OCI-M2 (cell line): ENCODE measurements around the gene DCAF6.
"Not testable (repeated sequence)": the region's sequence is repeated elsewhere in the genome, so short reads cannot be mapped to it uniquely, and the experiment has no call there.

Experiments
- DNase-seq: peaks from one replicate; lab custom pipeline; 2025; ENCODE audit not compliant: unreplicated experiment; lab: John Stamatoyannopoulos, UW

Gene DCAF6

DNA sequence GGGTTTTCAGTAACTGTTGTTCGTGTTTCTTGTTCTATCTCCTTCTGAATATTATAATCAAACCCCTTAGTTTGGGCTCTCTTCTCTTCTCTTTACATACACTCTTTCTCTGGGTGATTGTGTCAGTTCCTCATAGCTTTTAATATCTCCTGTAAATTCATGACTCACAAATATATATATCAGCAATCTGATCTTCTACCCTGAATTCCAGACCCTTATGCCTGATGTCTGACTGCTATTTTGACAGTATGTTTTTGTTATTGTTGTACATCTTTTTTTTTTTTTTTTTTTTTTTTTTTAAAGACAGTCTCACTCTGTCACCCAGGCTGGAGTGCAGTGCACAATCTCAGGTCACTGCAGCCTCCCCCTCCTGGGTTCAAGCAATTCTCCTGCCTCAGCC is 71.2 kb downstream of the DCAF6 start:
- no peak for DNase-seq

DNA sequence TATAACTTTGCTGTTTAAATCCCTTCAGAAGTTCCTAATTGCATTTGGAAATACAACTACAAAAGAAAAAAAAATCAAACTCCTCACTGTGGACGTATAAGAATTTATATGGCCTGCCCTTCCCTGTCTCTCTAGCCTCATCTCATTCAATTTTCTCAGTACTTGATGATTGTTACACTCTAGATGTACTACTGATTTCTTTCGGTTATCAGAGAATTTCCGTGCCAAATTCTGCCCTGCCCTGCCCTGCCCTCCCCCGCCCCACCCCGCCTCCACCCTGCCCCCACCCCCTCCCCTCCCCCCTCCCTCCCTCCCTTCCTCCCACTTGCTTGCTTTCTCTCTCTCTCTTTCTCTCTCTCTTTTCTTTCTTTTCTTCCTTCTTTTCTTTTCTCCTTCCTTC is 72.1 kb downstream of the DCAF6 start:
- no peak for DNase-seq

DNA sequence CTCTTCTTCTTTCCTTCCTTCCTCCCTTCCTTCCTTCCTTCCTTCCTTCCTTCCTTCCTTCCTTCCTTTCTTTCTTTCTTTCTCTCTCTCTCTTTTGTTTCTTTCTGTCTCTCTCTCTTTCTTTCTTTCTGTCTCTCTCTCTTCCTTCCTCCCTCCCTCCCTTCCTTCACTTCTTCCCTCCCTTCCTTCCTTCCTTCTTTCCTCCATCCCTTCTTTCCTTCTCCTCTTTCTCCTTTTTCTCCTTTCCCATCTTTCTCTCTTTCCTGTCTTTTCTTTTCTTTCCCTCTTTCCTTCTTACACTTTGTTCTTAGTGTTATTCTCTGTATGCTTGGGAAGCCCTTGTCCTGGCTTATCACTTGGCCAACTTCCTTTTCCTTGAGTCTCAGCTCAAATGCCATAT is 72.8 kb downstream of the DCAF6 start:
- DNase-seq = no peak

DNA sequence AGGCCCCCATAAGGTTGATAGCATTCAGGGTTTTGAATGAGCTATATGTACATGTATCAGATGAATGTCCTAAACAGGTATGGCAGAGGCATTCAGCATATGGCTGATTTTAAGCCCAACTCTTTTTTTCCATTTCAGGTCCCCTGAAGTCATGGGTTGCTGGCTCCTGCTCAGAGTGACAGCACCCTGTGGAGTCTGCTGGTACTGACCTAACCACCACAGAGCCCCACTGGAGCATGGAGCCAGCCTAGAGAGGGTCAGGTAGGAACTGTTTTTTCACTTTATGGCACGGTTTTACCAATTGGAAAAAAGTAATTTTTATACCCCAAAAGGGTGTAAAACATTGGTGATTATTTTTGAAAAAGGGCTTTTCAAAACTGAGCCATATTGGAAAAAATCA is 82.9 kb downstream of the DCAF6 start:
- DNase-seq = no peak

DNA sequence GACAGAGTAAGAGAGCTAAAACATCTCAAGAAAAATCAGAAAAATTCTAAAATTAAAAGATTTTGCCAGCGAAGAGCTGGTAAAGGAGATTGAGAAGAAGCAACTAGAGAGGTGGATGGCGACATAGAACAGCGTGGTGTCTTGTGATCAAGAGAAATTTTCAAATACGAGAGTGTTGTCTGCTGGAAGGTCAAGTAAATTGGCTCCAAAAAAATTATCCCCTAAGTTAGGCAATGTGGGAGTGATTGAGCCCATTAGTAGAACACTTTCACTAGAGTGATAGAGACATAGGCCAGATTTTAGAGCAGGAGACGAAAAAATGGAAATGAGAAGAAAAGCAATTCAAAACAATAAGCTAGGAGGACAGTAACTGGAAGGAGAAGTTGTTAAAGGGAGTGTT is 94.7 kb downstream of the DCAF6 start:
- no peak for DNase-seq

DNA sequence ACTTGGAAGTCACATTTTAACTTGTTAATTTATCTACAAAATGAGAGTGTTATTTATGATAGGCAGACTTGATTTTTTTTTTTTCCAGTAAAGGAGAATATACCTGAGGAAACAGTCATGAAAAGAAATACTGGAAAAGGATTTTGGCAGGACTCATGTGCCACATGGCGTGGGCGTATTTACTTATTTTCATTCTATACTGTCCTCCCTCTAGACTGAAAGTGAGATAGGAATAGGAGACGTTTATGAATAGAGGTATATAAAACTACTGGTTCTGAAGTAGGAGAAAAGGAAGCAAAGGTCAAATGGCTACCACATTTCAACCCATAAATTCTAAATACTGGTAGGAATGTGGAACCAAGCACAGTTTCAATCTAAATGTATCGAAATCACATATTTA is 95.1 kb downstream of the DCAF6 start:
- DNase-seq = no peak

DNA sequence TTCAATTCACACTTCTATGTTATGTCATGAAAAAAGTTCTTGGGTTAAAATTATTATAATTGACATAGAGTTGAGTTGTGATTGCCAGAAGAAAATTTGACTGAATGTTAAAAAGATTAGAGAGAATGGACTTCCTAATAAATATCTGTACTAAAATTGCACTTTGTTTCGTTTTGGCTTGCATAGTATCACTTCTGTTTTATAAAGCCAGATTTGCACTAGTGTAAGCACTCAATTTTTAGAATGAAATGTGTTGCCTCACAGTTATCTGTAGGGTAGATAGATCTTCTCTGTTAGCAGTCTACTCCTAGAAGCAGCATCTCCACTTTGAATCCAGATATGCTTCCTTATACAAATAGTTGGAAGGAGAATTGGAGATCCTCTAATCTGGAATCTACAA is 95.5 kb downstream of the DCAF6 start:
- no peak for DNase-seq

DNA sequence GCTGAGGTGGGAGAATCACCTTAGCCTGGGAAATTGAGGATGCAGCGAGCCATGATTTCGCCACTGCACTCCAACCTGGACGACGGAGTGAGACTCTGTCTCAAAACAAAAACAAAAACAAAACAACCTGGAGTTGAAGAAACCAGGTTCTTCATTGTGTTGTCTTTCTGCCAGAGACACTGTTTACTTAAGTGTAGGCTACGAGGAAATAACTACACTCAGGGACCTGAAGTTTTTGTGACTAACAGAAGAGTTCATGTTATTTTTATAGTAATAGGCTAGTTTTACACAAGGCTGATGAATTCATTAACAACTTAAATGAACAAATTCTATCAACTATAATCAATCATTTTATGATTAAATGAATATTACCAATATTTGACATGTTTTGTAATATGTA is 98.9 kb downstream of the DCAF6 start:
- DNase-seq = no peak

DNA sequence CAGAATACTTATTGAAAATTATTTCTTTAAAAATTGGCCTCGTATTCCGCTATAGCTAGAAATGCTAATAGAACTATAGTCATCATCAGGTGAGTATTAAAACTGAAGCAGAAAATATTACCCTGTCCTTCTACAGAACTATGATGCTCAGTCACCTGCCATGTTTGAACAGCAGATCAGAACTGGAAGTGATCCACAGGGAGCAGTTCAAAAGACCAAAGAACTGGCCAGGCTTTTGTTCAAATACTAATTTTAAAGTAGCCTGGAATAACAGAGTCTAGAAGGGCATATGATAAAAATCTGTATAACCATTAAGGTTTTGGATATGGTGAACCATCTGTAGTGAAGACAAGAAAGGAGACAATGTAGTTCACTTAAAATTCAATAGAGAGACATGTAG is 105.9 kb downstream of the DCAF6 start:
- no peak for DNase-seq

DNA sequence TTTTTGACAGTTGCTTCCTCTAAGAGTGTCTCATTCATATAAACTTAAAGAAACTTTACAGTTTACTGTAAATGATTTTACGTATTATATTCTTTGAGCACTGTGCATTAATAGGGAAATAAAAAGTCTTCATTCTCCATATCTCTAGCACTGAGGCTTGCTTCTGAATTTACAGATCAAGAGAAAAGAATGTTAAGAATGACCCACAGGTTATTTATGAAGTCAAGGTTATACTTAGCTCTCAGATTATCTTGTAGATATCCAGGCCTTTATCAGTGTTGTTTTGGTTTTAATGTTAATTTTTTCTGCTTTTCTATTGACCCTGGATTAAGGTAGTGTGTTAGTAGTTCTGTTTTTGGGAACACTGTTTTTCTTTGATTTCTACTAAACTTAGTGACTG is 108.8 kb downstream of the DCAF6 start:
- no peak for DNase-seq

DNA sequence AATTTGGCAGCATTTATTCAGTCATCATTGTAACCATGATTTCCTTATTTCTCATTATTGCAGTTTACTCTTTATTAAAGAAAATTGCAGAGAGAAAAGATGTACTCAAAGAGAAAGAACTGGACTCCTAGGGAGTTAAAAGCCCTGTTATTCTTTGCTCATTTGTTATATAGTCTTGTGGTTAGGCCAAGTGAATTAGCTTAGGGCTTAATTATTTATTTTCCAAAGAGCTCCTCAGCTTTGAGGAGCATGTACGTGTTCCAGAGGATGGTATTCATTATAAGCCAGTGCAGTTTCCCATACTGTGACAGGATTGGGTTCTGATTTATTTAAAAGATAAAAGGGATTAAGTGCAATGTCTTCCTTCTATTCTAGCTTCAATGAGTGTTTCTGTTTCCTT is 113.8 kb downstream of the DCAF6 start:
- no peak for DNase-seq

DNA sequence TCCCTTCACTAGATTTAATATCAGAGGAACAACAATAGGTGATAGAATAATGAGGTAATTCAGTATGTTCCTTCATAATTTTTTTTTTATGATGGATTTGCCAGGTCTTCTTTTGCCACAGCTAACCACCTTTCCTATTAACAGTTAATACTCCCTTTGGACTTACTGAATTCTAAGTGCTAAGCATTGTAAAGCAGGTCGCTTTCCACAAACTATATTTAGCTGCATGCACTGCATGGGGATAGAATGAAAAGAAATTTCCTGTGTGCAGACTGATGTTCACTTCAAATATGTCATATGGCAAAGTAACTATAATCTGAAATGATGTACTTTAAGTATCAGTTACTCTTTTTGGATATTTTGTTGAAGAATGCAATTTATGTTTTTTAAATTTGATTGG is 114.4 kb downstream of the DCAF6 start:
- DNase-seq = no peak

DNA sequence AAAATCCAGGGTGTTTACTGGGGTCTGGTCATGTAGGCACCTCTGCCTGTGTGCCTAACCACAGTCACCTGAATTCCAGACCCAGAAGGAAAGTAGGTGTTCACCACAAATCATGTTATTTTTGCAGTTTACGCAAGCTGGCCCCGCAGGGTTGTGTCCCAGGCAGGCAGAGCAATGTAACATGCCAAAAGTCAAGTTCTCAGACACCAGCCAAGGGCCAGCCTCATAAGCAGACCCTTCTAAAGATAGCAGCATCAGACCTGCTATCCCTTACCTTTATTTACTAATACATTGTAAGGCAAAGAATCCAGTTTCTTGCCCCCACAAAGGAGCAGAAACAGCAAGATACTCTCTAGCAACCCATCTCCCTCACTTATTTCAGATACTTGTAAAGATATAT is 117.2 kb downstream of the DCAF6 start:
- no peak for DNase-seq

DNA sequence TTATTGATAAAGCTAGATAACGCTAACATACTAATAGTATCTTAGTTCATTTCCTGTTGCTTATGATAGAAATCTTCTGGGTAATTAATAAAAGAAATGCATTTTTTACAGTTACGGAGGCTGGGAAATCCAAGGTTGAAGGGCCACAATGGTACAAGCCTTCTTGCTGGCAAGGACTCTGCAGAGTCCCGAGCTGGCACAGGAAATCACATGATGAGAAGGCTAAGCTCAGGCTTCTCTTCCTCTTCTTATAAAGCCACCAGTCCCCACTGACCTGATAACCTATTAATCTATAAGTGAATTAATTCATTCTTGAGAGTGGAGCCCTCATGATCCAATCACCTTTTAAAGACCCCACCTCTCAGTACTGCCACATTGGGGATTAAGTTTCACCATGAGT is 117.6 kb downstream of the DCAF6 start:
- no peak for DNase-seq

DNA sequence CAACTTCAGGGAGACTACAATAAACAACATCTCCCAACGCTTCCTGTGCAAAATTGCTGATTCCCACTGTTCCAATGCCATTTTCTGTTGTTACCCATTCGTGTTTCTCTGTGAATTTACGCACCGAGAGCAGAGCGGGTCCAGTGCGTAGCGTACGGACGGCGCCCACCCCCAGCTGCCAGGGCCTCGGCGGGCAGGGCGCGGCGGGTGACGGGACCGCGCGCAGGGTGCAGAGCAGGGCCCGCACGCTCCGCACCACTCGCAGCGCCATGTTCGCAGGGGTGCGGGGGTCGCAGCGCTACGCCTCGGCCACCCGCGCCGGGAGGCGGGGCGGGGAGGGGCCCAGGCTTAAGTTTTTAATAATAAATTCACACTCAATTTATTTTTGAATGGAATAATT is 119.7 kb downstream of the DCAF6 start:
- not testable (repeated sequence) for DNase-seq

DNA sequence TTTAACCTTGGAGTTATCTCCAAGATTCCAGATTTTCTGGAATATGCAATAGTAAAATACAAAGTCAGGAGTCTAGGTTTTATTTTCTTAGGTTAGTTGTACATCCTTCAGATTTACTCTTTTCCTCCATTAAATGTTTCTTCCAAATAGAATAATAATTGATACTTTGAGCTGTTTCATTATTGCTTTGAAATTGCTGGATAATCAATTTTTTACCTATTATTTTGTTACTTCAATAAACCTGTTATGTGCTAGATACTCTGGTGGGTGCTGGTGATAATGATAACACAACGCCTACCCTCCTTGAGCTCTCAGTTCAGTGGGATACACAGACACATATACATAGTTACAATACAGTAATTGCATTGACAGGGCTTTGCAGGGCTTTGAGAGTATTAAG is 120.9 kb downstream of the DCAF6 start:
- no peak for DNase-seq

DNA sequence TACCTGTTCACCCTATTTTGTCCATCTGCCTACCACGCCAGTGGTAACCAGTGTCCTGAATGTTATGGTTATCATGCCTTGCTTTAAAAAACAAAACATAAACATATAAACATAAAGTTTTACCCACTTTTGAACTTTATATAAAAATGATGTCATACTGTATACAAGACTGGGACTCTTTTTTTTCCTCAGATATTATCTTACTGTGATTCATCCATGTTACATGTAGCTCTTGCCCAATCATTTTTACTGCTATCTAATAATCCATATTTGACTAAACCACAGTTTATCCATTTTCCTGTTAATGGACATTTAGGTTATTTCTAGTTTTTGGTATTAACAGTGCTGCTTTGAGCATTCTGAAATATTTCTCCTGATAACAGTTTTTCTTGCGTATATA is 121.4 kb downstream of the DCAF6 start:
- DNase-seq = no peak

DNA sequence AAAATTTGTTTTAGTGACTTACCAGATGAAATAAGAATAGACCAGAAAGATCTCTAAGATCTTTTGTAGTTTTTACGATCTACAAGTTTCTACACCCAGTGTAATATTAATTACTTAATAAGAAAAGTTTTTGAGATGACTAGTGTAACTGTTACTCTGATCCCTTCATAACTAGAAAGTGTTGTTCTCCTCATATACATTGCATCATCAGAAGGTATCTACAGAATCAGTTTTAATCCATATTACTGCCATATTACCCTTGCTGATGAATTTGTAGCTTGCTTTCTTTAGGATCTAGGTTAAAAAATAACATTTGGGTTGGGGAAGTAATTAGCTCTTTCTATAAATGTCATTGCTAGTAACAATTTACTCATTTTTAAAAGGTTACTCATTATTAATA is 127.7 kb downstream of the DCAF6 start:
- DNase-seq = no peak

DNA sequence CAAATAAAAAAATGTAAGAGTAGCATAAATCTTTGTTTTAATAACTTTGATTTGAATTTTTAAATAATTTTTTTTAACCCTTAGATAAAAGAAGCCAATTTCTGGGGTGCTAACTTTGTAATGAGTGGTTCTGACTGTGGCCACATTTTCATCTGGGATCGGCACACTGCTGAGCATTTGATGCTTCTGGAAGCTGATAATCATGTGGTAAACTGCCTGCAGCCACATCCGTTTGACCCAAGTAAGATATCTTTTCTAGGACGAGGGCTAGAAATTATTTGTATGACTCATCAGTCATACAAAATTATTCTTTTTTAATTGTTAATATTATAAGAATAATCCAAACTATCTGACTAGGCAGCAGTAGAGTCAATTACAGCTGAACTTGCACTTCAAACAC is 129.0 kb downstream of the DCAF6 start:
- no peak for DNase-seq

DNA sequence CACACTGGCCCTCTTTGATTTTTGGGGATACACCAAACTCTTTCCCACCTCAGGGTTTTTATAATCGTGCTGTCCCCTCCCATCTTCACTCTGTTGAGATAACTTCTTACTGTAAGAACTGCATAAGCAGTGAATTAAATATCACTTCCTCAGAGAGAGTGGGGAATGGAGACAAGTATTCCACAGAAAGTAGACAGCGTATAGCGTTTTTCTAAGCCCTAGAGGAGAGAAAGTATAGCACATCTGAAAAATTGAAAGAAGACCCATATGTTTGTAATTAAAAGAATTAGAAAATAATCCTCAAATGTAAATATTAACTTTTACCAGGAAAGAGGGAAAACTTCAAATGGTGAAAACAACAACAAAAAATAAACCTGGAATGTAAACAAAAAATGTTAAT is 132.9 kb downstream of the DCAF6 start:
- DNase-seq = no peak

DNA sequence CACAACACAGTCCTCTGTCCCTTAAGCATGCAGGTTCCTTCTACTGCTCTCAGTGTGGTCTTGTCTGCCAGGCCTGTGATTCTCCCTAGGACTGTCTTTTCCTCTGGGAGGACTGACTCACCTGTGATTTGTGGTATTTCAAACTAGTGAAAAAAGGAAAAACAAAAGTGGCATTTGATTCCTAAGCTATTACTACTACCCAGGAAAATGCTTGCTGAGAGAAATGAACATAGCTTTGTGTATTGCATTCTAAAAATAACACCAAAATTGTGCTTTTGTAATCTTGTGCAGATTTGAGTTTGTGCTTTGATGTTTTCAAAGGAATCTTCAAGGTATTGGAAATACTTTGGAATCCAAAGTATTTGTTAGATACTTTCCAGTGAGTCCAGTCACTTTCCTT is 143.3 kb downstream of the DCAF6 start:
- no peak for DNase-seq

DNA sequence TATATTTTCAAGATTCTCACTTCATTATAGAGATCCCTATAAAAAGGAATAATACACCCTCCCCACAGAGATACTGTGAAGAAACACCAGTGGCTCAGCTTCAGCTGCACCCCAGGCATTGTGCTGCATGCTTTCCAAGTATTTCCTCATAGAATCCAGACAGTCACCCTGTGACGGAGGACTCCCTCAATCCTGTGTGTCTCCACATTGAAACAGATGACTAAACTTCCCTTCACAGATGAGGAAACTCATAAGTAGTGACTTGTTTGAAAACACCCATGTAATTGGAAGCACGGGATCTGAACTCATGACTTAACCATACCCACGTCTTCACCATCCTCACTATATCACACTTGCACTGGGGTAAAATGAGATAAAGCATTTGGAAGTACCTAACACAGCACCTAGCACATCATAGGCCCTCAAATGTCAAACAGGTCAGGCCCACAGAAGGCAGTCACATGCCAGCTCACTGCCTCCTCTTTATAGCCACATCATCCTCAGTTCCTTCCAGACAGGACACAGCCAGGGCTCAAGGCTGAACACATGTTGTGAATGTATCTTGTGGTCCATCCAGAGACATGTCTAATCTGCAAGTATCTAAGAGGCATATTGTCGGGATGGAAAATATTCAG is 145.0 kb downstream of the DCAF6 start:
- DNase-seq = no peak

DNA sequence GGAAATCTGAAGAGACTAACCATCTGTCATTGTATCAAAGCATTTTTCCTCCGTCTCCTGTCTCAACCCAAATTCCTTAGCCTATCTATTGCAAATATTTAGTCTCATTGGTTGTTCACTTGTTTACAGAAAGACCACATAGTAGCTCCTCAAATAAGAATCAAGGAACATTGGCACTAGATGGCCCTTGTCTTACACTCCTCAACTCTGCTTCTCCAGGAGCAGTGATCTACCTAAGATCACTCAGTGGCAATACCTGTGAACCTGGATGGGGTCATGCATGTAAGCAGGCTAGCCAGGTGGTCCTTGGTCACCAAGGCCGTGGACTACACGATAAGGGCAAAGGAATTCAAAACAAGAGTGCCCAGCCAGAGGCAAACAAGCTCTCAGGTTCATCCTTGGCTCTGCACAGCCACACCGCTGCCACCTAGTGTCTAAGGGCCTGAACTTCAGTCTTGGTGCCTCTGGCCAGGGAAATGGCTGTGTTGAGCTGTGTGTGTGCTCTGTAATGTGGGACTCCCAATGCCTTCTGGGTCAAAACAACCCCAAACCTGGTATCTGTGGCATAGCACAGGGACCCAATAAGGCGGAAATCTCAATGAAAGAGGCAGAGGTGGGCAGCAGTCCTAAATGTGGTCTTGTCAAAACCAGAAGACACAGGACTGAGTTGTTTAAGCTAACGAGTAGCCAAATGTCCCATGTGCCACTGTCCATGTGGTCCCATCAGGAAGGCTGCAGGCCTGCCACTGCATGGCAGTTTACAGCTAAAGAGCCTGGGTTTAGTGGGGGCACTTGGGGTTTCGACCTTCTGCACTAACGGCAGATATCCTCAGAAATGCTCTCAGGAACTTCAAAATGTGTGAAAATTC is 145.8 kb downstream of the DCAF6 start:
- peak; percentile 32 for DNase-seq
